H1 (cell line): ENCODE results near the gene FRG2C. TPM values are rescaled to one million over a fixed set of nuclear protein-coding genes. Genes with fewer than 3 reads are reported as not detected.
"Not testable (repeated sequence)": the region's sequence is repeated elsewhere in the genome, so short reads cannot be mapped to it uniquely, and the experiment has no call there.

Experiments
- CTCF ChIA-PET: fragments of 300-600 bp; sonication (Branson Sonifier 250); formaldehyde crosslinking; loops from one replicate; lab custom pipeline; 2021; ENCODE audit not compliant: partially characterized antibody; lab: Charles Lee
- POLR2A ChIA-PET: fragments of 300-600 bp; sonication (Branson Sonifier 250); formaldehyde crosslinking; loops from one replicate; lab custom pipeline; 2021; ENCODE audit warnings: inconsistent platforms; ENCODE audit not compliant: partially characterized antibody; lab: Charles Lee
- DNase-seq, 2 experiments: peaks; one replicate each; pipeline versions ENCODE4 v3.0.0 to v3.0.0-alpha.2; 2010 to 2022; ENCODE audit warnings: low spot score in 2 of 2, low read depth in 1 of 2, mixed read lengths in 1 of 2
- FAIRE-seq: peaks from 2 replicates; lab custom pipeline; 2011; peaks lifted over from hg19 to GRCh38; lab: Jason Lieb, UNC
- H2AFZ ChIP-seq: 2 replicates; pipeline ENCODE4 v1.8.1; 2012; ENCODE audit warnings: low read length, inconsistent platforms
- H2AK5ac ChIP-seq: 2 replicates; pipeline ENCODE4 v1.6.1; 2013; ENCODE audit warnings: low read depth, low read length
- H2BK120ac ChIP-seq: replicated peaks from 2 replicates; pipeline ENCODE3; 2013; ENCODE audit warnings: low read depth, low read length, inconsistent platforms
- H2BK12ac ChIP-seq: 2 replicates; pipeline ENCODE4 v1.6.1; 2013; ENCODE audit warnings: low read depth, low read length
- H2BK15ac ChIP-seq: 2 replicates; pipeline ENCODE4 v1.6.1; 2013; ENCODE audit warnings: low read length
- H2BK20ac ChIP-seq: 2 replicates; pipeline ENCODE4 v1.6.1; 2013; ENCODE audit warnings: low read length
- H2BK5ac ChIP-seq: 2 replicates; pipeline ENCODE4 v1.6.1; 2013; ENCODE audit warnings: low read depth, low read length
- H3K14ac ChIP-seq: 2 replicates; pipeline ENCODE4 v1.6.1; 2013; ENCODE audit warnings: inconsistent platforms; ENCODE audit not compliant: insufficient read length
- H3K18ac ChIP-seq: 2 replicates; pipeline ENCODE4 v1.6.1; 2013; ENCODE audit warnings: low read length; ENCODE audit errors: extremely low read depth
- H3K23ac ChIP-seq: 2 replicates; pipeline ENCODE4 v1.6.1; 2013; ENCODE audit warnings: inconsistent platforms; ENCODE audit not compliant: insufficient read length
- H3K23me2 ChIP-seq: 2 replicates; pipeline ENCODE4 v1.6.1; 2013; ENCODE audit warnings: low read depth, low read length
- H3K27ac ChIP-seq: 2 replicates; pipeline ENCODE4 v1.6.1; 2011; ENCODE audit warnings: low read depth, low read length, inconsistent platforms
- H3K27me3 ChIP-seq, 4 experiments: replicated peaks in 1 of 4; 1 replicate in 1 of 4; 2 replicates in 3 of 4; pipeline versions ENCODE4 v1.6.1 to v1.8.1; 2011 to 2013; ENCODE audit warnings: low read length in 3 of 4, mild to moderate bottlenecking in 3 of 4, inconsistent platforms in 2 of 4, mixed read lengths in 2 of 4, moderate library complexity in 1 of 4; ENCODE audit not compliant: control insufficient read depth in 3 of 4, insufficient read depth in 3 of 4; ENCODE audit errors: extremely low read depth in 1 of 4
- H3K36me3 ChIP-seq, 4 experiments: 2 replicates each; pipeline versions ENCODE4 v1.6.1 to v1.8.1; 2011 to 2013; ENCODE audit warnings: mild to moderate bottlenecking in 4 of 4, low read length in 3 of 4, moderate library complexity in 2 of 4, control low read depth in 1 of 4, inconsistent platforms in 1 of 4; ENCODE audit not compliant: insufficient read depth in 4 of 4, control insufficient read depth in 2 of 4
- H3K4ac ChIP-seq: replicated peaks from 2 replicates; pipeline ENCODE3; 2013; ENCODE audit warnings: low read length, low read depth, mixed read lengths, inconsistent platforms; ENCODE audit not compliant: insufficient read length
- H3K4me1 ChIP-seq, 4 experiments: replicated peaks in 1 of 4; 1 replicate in 1 of 4; 2 replicates in 3 of 4; pipeline versions ENCODE4 v1.6.1 to v1.8.1; 2011 to 2013; ENCODE audit warnings: low read length in 3 of 4, inconsistent platforms in 2 of 4, mixed read lengths in 1 of 4; ENCODE audit not compliant: insufficient read depth in 4 of 4, control insufficient read depth in 3 of 4
- H3K4me2 ChIP-seq, 2 experiments: 2 replicates each; pipeline versions ENCODE4 v1.6.1 to v1.8.1; 2011 to 2013; ENCODE audit warnings: low read depth in 2 of 2, low read length in 2 of 2, control low read depth in 1 of 2, inconsistent platforms in 1 of 2, mild to moderate bottlenecking in 1 of 2; ENCODE audit not compliant: insufficient read depth in 1 of 2
- H3K4me3 ChIP-seq, 4 experiments: fragments of 200-600, 300-600 bp in 1 of 4; sonication (generic), shearing (Covaris generic), sonication (Bioruptor Twin) in 1 of 4; 2 replicates each; pipeline versions ENCODE4 v1.5.1 to v1.8.1; 2011 to 2016; ENCODE audit warnings: low read length in 4 of 4, low read depth in 3 of 4, control low read depth in 2 of 4, inconsistent platforms in 2 of 4, mild to moderate bottlenecking in 2 of 4, mixed read lengths in 1 of 4, moderate library complexity in 1 of 4; ENCODE audit not compliant: insufficient read depth in 2 of 4; ENCODE audit errors: extremely low read depth in 1 of 4
- H3K56ac ChIP-seq: replicated peaks from 2 replicates; pipeline ENCODE3; 2013; ENCODE audit warnings: low read depth, mild to moderate bottlenecking, mixed read lengths, low read length, inconsistent platforms; ENCODE audit not compliant: insufficient read length
- H3K79me1 ChIP-seq: 2 replicates; pipeline ENCODE4 v1.6.1; 2013; ENCODE audit warnings: low read depth, low read length, control low read depth
- H3K79me2 ChIP-seq, 2 experiments: 2 replicates each; pipeline versions ENCODE4 v1.6.1 to v1.8.1; 2012 to 2013; ENCODE audit warnings: low read length in 2 of 2, mild to moderate bottlenecking in 2 of 2, inconsistent platforms in 1 of 2; ENCODE audit not compliant: insufficient read depth in 2 of 2, control insufficient read depth in 1 of 2
- H3K9ac ChIP-seq, 4 experiments: replicated peaks in 1 of 4; 1 replicate in 1 of 4; 2 replicates in 3 of 4; pipeline versions ENCODE4 v1.6.1 to v1.8.1; 2011 to 2013; ENCODE audit warnings: low read depth in 3 of 4, low read length in 3 of 4, control low read depth in 2 of 4, mild to moderate bottlenecking in 2 of 4, moderate library complexity in 2 of 4, inconsistent platforms in 1 of 4; ENCODE audit errors: extremely low read depth in 1 of 4
- H3K9me3 ChIP-seq, 2 experiments: 2 replicates each; pipeline versions ENCODE4 v1.6.1 to v1.8.1; 2012 to 2013; ENCODE audit warnings: mild to moderate bottlenecking in 2 of 2, moderate library complexity in 2 of 2, control low read depth in 1 of 2, inconsistent platforms in 1 of 2, low read depth in 1 of 2, low read length in 1 of 2, mixed read lengths in 1 of 2; ENCODE audit not compliant: insufficient read depth in 2 of 2
- H4K20me1 ChIP-seq, 2 experiments: replicated peaks in 1 of 2; 2 replicates each; pipeline versions ENCODE3 to v1.8.1; 2011 to 2013; ENCODE audit warnings: inconsistent platforms in 2 of 2, low read length in 2 of 2, mild to moderate bottlenecking in 1 of 2; ENCODE audit not compliant: insufficient read depth in 2 of 2, control insufficient read depth in 1 of 2
- H4K5ac ChIP-seq: 2 replicates; pipeline ENCODE4 v1.6.1; 2013; ENCODE audit warnings: low read length, low read depth, mixed read lengths, inconsistent platforms; ENCODE audit not compliant: insufficient read length
- H4K8ac ChIP-seq: 2 replicates; pipeline ENCODE4 v1.8.0; 2013; ENCODE audit warnings: mild to moderate bottlenecking, moderate library complexity, low read length, inconsistent platforms; ENCODE audit not compliant: insufficient read depth; ENCODE audit errors: extremely low read depth
- H4K91ac ChIP-seq: replicated peaks from 2 replicates; pipeline ENCODE3; 2013; ENCODE audit warnings: low read length, mixed read lengths, inconsistent platforms; ENCODE audit not compliant: insufficient read length
- EGR1 ChIP-seq: IDR thresholded peaks from 2 replicates; pipeline ENCODE4 v1.6.1; 2011; ENCODE audit warnings: low read depth, low read length, borderline replicate concordance
- EZH2 ChIP-seq: fragments of 200-600 bp; sonication (generic); IDR thresholded peaks from 2 replicates; pipeline ENCODE4 v1.7.1; 2012; ENCODE audit warnings: low read depth, mild to moderate bottlenecking, moderate library complexity, low read length, inconsistent platforms; ENCODE audit not compliant: severe bottlenecking
- JUND ChIP-seq: IDR thresholded peaks from 2 replicates; pipeline ENCODE4 v1.6.1; 2011; ENCODE audit warnings: mild to moderate bottlenecking, improper control_type of control experiment, low read length
- RNF2 ChIP-seq: fragments of 200-900, 300-1000 bp; sonication (generic); IDR thresholded peaks from 2 replicates; pipeline ENCODE4 v1.7.1; 2016; ENCODE audit warnings: borderline replicate concordance, low read depth, mild to moderate bottlenecking, antibody characterized with exemption, low read length; ENCODE audit not compliant: poor library complexity, severe bottlenecking; ENCODE audit errors: missing control alignments
- SP1 ChIP-seq: IDR thresholded peaks from 2 replicates; pipeline ENCODE4 v1.6.1; 2011; ENCODE audit warnings: low read depth, low read length
- SUZ12 ChIP-seq: fragments of 200-600 bp; sonication (generic); IDR thresholded peaks from 2 replicates; pipeline ENCODE4 v1.6.1; 2012; ENCODE audit warnings: mild to moderate bottlenecking, inconsistent platforms, low read length, moderate library complexity, mixed read lengths
- TCF12 ChIP-seq: IDR thresholded peaks from 2 replicates; pipeline ENCODE4 v1.6.1; 2011; ENCODE audit warnings: low read depth, mild to moderate bottlenecking, low read length
- WGBS, 2 experiments: shearing (Covaris generic) in 1 of 2; methylation state at CpG; one replicate each; pipeline versions ENCODE4 v1.1.6 to v1.1.7; 2013 to 2015; ENCODE audit warnings: low lambda C conversion rate in 2 of 2, mixed read lengths in 2 of 2, inconsistent platforms in 1 of 2, low coverage in 1 of 2, missing lambda C conversion rate in 1 of 2; ENCODE audit not compliant: insufficient replicate concordance in 2 of 2, insufficient coverage in 1 of 2, insufficient read length in 1 of 2; ENCODE audit errors: extremely low coverage in 1 of 2, missing lambda C conversion rate in 1 of 2; 5-methylcytosine and 5-hydroxymethylcytosine counted together
- polyA plus RNA-seq, 7 experiments: library from polyadenylated mRNA; depleted of rRNA in 3 of 7; stranded (reverse) in 5 of 7; unstranded in 2 of 7; fragments of >200 nt in 5 of 7; fragments of 200-250 nt in 2 of 7; gene quantifications; 1 replicate in 5 of 7; 2 replicates in 1 of 7; 4 replicates in 1 of 7; pipeline versions ENCODE4 v1.2.1 to v1.2.3, GENCODE V29; 2011 to 2013; ENCODE audit warnings: missing spikeins in 2 of 7, mixed read lengths in 2 of 7
- total RNA-seq: library from RNA; stranded (reverse); fragmentation: NEBNext Ultra II Directional; extraction: Animal tissue kit (Norgen Biotek cat#: 25700); gene quantifications from 2 replicates; pipeline ENCODE4 v1.2.1, GENCODE V29; 2021

Gene FRG2C
- total and polyA plus RNA-seq, 2 of the 8 experiments (the other 6 are each of a cell fraction or from before 2014, with no cell fraction given), result not detected

- Histone ChIP-seq H3K4me1 (peaks cover 0 to 18% (median 9%) of the 10 kb centered on the region in 4 experiments; a peak in 6 of 7 replicates), H3K9me3 (peaks cover 6 to 16% of the 10 kb centered on the region in 2 experiments; a peak in 3 of 4 replicates), H3K4me3 (peak overlapping the region; percentile 24 to 72 (median 54)), H3K23me2 (peaks cover 14% of the 10 kb centered on the region; the same call in 1 of the 2 replicates), H3K27me3 (peaks cover 35 to 59% (median 51%) of the 10 kb centered on the region in 4 experiments; a peak in 6 of 7 replicates), H3K4me2 (peak overlapping the region; percentile 97 to 98)
- CTCF ChIA-PET, result interaction anchor here (1.3 kb wide), 1 partner anchor 13 kb away, joined by 3 read pairs; no protein-coding TSS in a partner anchor
- H3K4ac ChIP-seq, H3K9ac ChIP-seq, POLR2A ChIA-PET, H2BK12ac ChIP-seq, H2BK120ac ChIP-seq, H3K79me1 ChIP-seq, H3K27ac ChIP-seq, H3K14ac ChIP-seq, H2AK5ac ChIP-seq, H2BK5ac ChIP-seq, H3K23ac ChIP-seq, H3K36me3 ChIP-seq, H2BK15ac ChIP-seq, H3K56ac ChIP-seq, FAIRE-seq, H2AFZ ChIP-seq, H3K18ac ChIP-seq, DNase-seq, H4K5ac ChIP-seq, H4K20me1 ChIP-seq, H4K8ac ChIP-seq, H4K91ac ChIP-seq, H2BK20ac ChIP-seq, H3K79me2 ChIP-seq: not testable (repeated sequence)
- TF ChIP-seq SUZ12 (peak; percentile 50; the same call in 1 of the 2 replicates), JUND (peak; percentile 61; the same call in 1 of the 2 replicates), TCF12 (0 out of 2 replicates have a peak, but pooled peaks have one; percentile 47), EGR1 (peak; percentile 59; the same call in 1 of the 2 replicates), SP1 (peak; percentile 13; the same call in 1 of the 2 replicates), RNF2 (peak; percentile 88), EZH2 (peak; percentile 57)
- 21% methylated on average over 29 of the region's 32 CpGs; no CpG with 5 or more reads in 1 of the 2 experiments for WGBS, 2 experiments
These were observed 7.4 kb downstream of the FRG2C start for GRCh38 chr3:75671287-75672139.
